Measurements from ENCODE around the gene DCAF12. TPM values are rescaled to one million over a fixed set of nuclear protein-coding genes. Genes with fewer than 3 reads are reported as not detected.

DCAF12 gene
- total RNA-seq, 2 donors from 2014 or later = 36.9 to 40.8 TPM

Other genes with a start within 250 kb of the DCAF12 start
- gene UBAP2, start 77.8 kb downstream of the DCAF12 start, total RNA-seq = 10 to 100 TPM; 26.6 to 33.3 TPM
- gene UBAP1, start 52.3 kb upstream of the DCAF12 start, total RNA-seq = 10 to 100 TPM; 34.3 to 43.3 TPM
- gene KIF24, start 202.6 kb upstream of the DCAF12 start, total RNA-seq = 1 to 10 TPM; 1.3 to 2.2 TPM
- gene NUDT2, start 202.9 kb upstream of the DCAF12 start, total RNA-seq = 10 to 100 TPM; 14.0 to 19.2 TPM